Vagina (tissue), 2 donors: ENCODE measurements around the gene IGFLR1. TPM values are rescaled to one million over a fixed set of nuclear protein-coding genes. Genes with fewer than 3 reads are reported as not detected.

Experiments
- DNase-seq, 2 donors: peaks; one replicate each; pipeline ENCODE4 v3.0.0-alpha.2; 2017; ENCODE audit errors: extremely low spot score in 2 of 2
- H3K27ac ChIP-seq: fragments of 200-600 bp; sonication (generic); one replicate; pipeline ENCODE4 v1.5.1; 2019
- H3K27me3 ChIP-seq: fragments of 200-600 bp; sonication (generic); one replicate; pipeline ENCODE4 v1.5.1; 2019
- H3K36me3 ChIP-seq, 2 donors: fragments of 200-600 bp; sonication (generic); one replicate each; pipeline ENCODE4 v1.5.1; 2017 to 2019
- H3K4me1 ChIP-seq: fragments of 200-600 bp; sonication (generic); one replicate; pipeline ENCODE4 v1.5.1; 2019
- H3K4me3 ChIP-seq, 2 donors: fragments of 200-600 bp; sonication (generic); 1 replicate in 1 of 2; 2 replicates in 1 of 2; pipeline ENCODE4 v1.5.1; 2016 to 2019
- H3K9me3 ChIP-seq: fragments of 200-600 bp; sonication (generic); one replicate; pipeline ENCODE4 v1.5.1; 2019
- CTCF ChIP-seq, 3 experiments: fragments of 450-650 bp in 2 of 3; fragments of 200-600 bp in 1 of 3; sonication (generic) in 1 of 3; IDR thresholded peaks; one replicate each; pipeline ENCODE4 v1.5.1; 2017 to 2019; ENCODE audit warnings: antibody characterized with exemption in 3 of 3, mild to moderate bottlenecking in 2 of 3, moderate library complexity in 2 of 3
- POLR2A ChIP-seq, 2 donors: fragments of 450-650 bp; IDR thresholded peaks; one replicate each; pipeline ENCODE4 v1.6.1; 2017; ENCODE audit warnings: antibody characterized with exemption in 2 of 2, mild to moderate bottlenecking in 2 of 2, moderate library complexity in 2 of 2
- POLR2AphosphoS5 ChIP-seq, 2 donors: sonication (generic); formaldehyde crosslinking; IDR thresholded peaks; one replicate each; pipeline ENCODE4 v1.9.0; 2017; ENCODE audit warnings: antibody characterized with exemption in 2 of 2, mild to moderate bottlenecking in 2 of 2, low read depth in 1 of 2; ENCODE audit not compliant: insufficient read depth in 1 of 2
- intact Hi-C: fragments of 100-400 bp; cut with DNase I; formaldehyde crosslinking; loops from one replicate; pipeline ENCODE4 v1.15.1; 2023
- total RNA-seq: library from RNA; depleted of rRNA; stranded (reverse); fragments of >200 nt; gene quantifications from one replicate; pipeline ENCODE4 v1.2.3, GENCODE V29; 2016

The IGFLR1 gene
- total RNA-seq, 1 donor from 2014 or later = 7.4 TPM

DNA sequence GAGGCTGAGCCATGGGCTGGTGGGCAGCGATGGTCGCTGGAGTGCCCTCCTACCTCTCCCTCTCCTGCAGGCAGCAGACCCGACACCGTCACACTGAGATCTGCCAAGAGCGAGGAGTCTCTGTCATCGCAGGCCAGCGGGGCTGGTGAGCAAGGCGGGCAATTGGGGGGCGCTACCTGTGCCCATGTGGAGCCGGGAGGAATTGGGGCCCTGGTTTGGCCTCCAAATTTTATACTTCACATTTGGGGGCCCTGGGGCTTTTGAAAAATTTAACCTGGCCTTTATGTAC lies 43.0 kb upstream of the IGFLR1 start:
- H3K27ac ChIP-seq = no peak overlapping the region
- H3K4me3 ChIP-seq = no peak overlapping the region
- H3K4me1 ChIP-seq = no peaks in the 10 kb centered on the region
- no peak for DNase-seq
- intact Hi-C loops = no loop called here
- H3K27me3 ChIP-seq = no peaks in the 10 kb centered on the region
- no peaks in the 10 kb centered on the region for H3K9me3 ChIP-seq
- peaks cover 0 to 16% of the 10 kb centered on the region in 2 donors for H3K36me3 ChIP-seq
- TF ChIP-seq POLR2AphosphoS5 (IDR thresholded peaks at IDR 0.05; ENCODE audit: insufficient read depth in 1 of 2, low read depth in 1 of 2) (no peak), POLR2A (IDR thresholded peaks at IDR 0.05) (no peak), CTCF (IDR thresholded peaks at IDR 0.05) (no peak)

DNA sequence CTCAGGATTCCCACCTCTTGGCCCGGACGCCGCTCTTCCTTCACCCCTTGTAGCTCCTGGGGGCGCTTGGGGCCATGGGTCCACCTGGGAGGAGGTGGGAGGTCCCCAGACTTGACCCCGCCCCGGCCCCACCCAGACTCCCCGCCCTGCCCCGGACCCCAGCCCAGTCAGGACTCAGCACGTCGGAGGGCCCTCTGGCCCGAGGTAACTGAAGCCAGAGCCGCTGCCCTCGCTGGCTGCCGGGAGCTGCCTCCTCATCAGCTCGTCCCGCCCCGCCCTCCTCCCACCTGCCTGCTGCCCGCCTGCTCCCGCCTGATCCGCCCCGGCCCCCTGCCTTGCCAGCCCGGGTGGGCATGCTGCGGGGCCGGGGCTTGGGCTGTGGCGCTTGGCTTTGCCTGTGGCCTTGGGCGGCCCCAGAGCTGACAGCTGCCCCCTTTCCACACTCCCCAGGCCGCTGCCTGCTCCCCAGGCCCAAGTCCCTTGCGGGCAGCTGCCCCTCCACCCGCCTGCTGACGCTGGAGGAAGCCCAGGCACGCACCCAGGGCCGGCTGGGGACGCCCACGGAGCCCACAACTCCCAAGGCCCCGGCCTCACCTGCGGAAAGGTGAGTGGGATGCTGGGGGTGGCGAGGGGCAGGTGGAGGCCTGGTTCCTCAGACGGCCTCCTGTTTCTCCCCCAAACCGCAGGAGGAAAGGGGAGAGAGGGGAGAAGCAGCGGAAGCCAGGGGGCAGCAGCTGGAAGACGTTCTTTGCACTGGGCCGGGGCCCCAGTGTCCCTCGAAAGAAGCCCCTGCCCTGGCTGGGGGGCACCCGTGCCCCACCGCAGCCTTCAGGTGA lies 42.5 kb upstream of the IGFLR1 start:
- Histone ChIP-seq H3K36me3 (peaks cover 0 to 19% of the 10 kb centered on the region in 2 donors), H3K27me3 (no peaks in the 10 kb centered on the region), H3K4me1 (no peaks in the 10 kb centered on the region), H3K27ac (no peak overlapping the region), H3K4me3 (no peak overlapping the region), H3K9me3 (no peaks in the 10 kb centered on the region)
- intact Hi-C loops = no loop called here
- no peak for TF ChIP-seq POLR2AphosphoS5 (IDR thresholded peaks at IDR 0.05; ENCODE audit: insufficient read depth in 1 of 2, low read depth in 1 of 2)
- TF ChIP-seq CTCF (IDR thresholded peaks at IDR 0.05) = no peak
- no peak for TF ChIP-seq POLR2A (IDR thresholded peaks at IDR 0.05)
- DNase-seq = no peak

DNA sequence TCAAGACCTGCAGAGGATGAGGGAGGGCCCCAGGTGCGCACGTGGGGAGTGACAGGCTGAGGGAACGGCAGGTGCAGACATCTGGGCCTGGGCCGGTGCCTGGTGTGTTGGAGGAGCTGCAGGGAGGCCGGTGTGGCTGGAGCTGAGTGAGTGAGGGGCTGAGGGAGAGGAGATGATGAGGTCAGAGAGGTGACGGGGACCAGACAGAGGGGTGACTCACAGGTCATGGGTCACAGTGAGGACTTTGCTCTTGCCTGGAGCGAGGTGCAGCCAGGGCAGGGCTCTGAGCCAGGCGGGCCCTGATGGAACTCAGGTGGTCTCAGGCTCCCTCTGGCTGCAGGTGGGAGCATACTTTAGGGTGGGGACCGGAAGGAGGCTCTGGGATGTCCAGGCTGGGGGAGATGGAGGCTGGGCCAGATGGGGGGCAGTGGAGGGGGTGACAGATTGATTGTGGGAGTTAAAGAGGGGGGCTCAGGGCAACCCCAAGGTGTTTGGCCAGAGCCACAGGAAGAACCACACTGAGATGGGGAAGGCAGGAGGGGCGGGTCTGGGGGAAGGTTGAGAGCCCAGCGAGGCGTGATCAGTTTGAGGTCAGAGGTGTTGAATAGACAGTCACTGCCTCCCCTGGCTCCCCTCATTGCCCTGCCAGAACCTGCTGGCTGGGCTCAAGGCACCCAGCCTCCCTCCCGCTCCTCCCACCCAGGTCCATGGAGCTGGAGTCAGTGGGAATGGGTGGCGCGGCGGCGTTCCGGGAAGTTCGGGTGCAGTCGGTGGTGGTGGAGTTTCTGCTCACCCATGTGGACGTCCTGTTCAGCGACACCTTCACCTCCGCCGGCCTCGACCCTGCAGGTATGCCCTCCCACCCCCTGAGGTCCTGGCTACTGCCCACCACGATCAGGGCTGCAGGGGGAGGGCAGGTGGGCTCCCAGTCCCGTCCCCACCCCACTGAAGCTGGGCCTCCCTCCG lies 41.5 kb upstream of the IGFLR1 start:
- no peak for DNase-seq
- intact Hi-C loops = no loop called here
- TF ChIP-seq POLR2AphosphoS5 (IDR thresholded peaks at IDR 0.05; ENCODE audit: insufficient read depth in 1 of 2, low read depth in 1 of 2) = no peak
- TF ChIP-seq POLR2A (IDR thresholded peaks at IDR 0.05) = no peak
- no peak for TF ChIP-seq CTCF (IDR thresholded peaks at IDR 0.05)
- H3K4me1 ChIP-seq = no peaks in the 10 kb centered on the region
- no peaks in the 10 kb centered on the region for H3K27me3 ChIP-seq
- H3K27ac ChIP-seq = no peak overlapping the region
- H3K4me3 ChIP-seq = no peak overlapping the region
- H3K9me3 ChIP-seq = no peaks in the 10 kb centered on the region
- H3K36me3 ChIP-seq = peaks cover 0 to 19% of the 10 kb centered on the region in 2 donors

- no peaks in the 10 kb centered on the region for H3K27me3 ChIP-seq
- intact Hi-C loops = no loop called here
- H3K36me3 ChIP-seq = peaks cover 0 to 23% of the 10 kb centered on the region in 2 donors
- no peak for DNase-seq
- TF ChIP-seq POLR2A (IDR thresholded peaks at IDR 0.05) (no peak), CTCF (IDR thresholded peaks at IDR 0.05) (no peak), POLR2AphosphoS5 (IDR thresholded peaks at IDR 0.05; ENCODE audit: insufficient read depth in 1 of 2, low read depth in 1 of 2) (no peak)
- no peaks in the 10 kb centered on the region for H3K4me1 ChIP-seq
- H3K9me3 ChIP-seq = no peaks in the 10 kb centered on the region
- no peak overlapping the region for H3K4me3 ChIP-seq
- no peak overlapping the region for H3K27ac ChIP-seq
Observed at GRCh38 chr19:35782589-35782988, 40.3 kb upstream of the IGFLR1 start.
